GM23338 (cell line): ENCODE data around the gene PAGR1. TPM values are rescaled to one million over a fixed set of nuclear protein-coding genes. Genes with fewer than 3 reads are reported as not detected.

Experiments
- ATAC-seq: fragments of 200-7000 bp; cut with Tn5 transposase; 3 replicates; pipeline ENCODE4 v1.9.1; 2020
- DNase-seq: peaks from one replicate; pipeline ENCODE4 v3.0.0-alpha.2; 2015; ENCODE audit warnings: low spot score
- H2AFZ ChIP-seq: fragments of 200-600 bp; sonication (generic); 2 replicates; pipeline ENCODE4 v1.8.0; 2016; ENCODE audit warnings: antibody characterized with exemption, mild to moderate bottlenecking, moderate library complexity
- H3F3A ChIP-seq: fragments of 200-600 bp; sonication (generic); replicated peaks from 2 replicates; pipeline ENCODE4 v1.8.0; 2017; ENCODE audit warnings: antibody characterized with exemption, mixed run types, low read depth
- H3K27ac ChIP-seq: fragments of 200-600 bp; sonication (generic); 2 replicates; pipeline ENCODE4 v1.6.1; 2016; ENCODE audit warnings: low read depth
- H3K27me3 ChIP-seq: fragments of 200-600 bp; sonication (generic); 2 replicates; pipeline ENCODE4 v1.8.0; 2016; ENCODE audit warnings: mild to moderate bottlenecking, mixed run types, moderate library complexity; ENCODE audit not compliant: insufficient read depth
- H3K36me3 ChIP-seq: fragments of 200-600 bp; sonication (generic); 2 replicates; pipeline ENCODE4 v1.8.0; 2016; ENCODE audit warnings: mild to moderate bottlenecking; ENCODE audit not compliant: insufficient read depth
- H3K4me1 ChIP-seq: fragments of 200-600 bp; sonication (generic); 2 replicates; pipeline ENCODE4 v1.8.0; 2016; ENCODE audit warnings: mild to moderate bottlenecking, moderate library complexity; ENCODE audit not compliant: insufficient read depth
- H3K4me2 ChIP-seq: fragments of 200-600 bp; sonication (generic); 2 replicates; pipeline ENCODE4 v1.7.1; 2017; ENCODE audit warnings: mixed run types
- H3K4me3 ChIP-seq: fragments of 200-600 bp; sonication (generic); 2 replicates; pipeline ENCODE4 v1.6.1; 2016; ENCODE audit warnings: mixed run types
- H3K79me2 ChIP-seq: fragments of 200-600 bp; sonication (generic); replicated peaks from 2 replicates; pipeline ENCODE4 v1.8.0; 2017; ENCODE audit warnings: mild to moderate bottlenecking; ENCODE audit not compliant: insufficient read depth
- H3K9me2 ChIP-seq: fragments of 200-600 bp; sonication (generic); 2 replicates; pipeline ENCODE4 v1.8.0; 2017; ENCODE audit not compliant: insufficient read depth
- H4K20me1 ChIP-seq: fragments of 200-600 bp; sonication (generic); replicated peaks from 2 replicates; pipeline ENCODE4 v1.8.0; 2017; ENCODE audit warnings: mild to moderate bottlenecking; ENCODE audit not compliant: insufficient read depth
- H3K27ac Mint-ChIP-seq: 2 replicates; pipeline ENCODE4 v1.8.0; 2020; ENCODE audit warnings: inconsistent platforms, mild to moderate bottlenecking, moderate library complexity, mixed read lengths
- H3K27me3 Mint-ChIP-seq: 3 replicates; pipeline ENCODE4 v1.8.0; 2022; ENCODE audit warnings: low read depth, mild to moderate bottlenecking, moderate library complexity, mixed read lengths, inconsistent platforms; ENCODE audit not compliant: insufficient read depth, poor library complexity
- H3K36me3 Mint-ChIP-seq: 3 replicates; pipeline ENCODE4 v1.8.0; 2021; ENCODE audit warnings: low read depth, mild to moderate bottlenecking, inconsistent platforms, moderate library complexity, mixed read lengths
- H3K4me1 Mint-ChIP-seq: 3 replicates; pipeline ENCODE4 v1.8.0; 2020; ENCODE audit warnings: mild to moderate bottlenecking, inconsistent platforms, mixed read lengths
- H3K4me3 Mint-ChIP-seq: 3 replicates; pipeline ENCODE4 v1.8.0; 2021; ENCODE audit warnings: moderate library complexity, mild to moderate bottlenecking, inconsistent platforms, mixed read lengths
- H3K9me3 Mint-ChIP-seq: 3 replicates; pipeline ENCODE4 v1.8.0; 2020; ENCODE audit warnings: moderate library complexity, mild to moderate bottlenecking, inconsistent platforms, mixed read lengths
- CREB1 ChIP-seq: fragments of 250-450 bp; sonication (Bioruptor Pico); IDR thresholded peaks from 2 replicates; pipeline ENCODE4 v1.5.0; 2020; ENCODE audit warnings: low read depth, mild to moderate bottlenecking, moderate library complexity
- CTCF ChIP-seq, 2 experiments: fragments of 200-600 bp in 1 of 2; sonication (generic) in 1 of 2; conservative IDR thresholded peaks; 2 replicates each; pipeline versions ENCODE4 v1.5.1 to v1.6.1; 2016 to 2017; ENCODE audit warnings: antibody characterized with exemption in 2 of 2, low read depth in 2 of 2, mild to moderate bottlenecking in 2 of 2, moderate library complexity in 1 of 2
- EZH2 ChIP-seq: fragments of 200-600 bp; sonication (generic); IDR thresholded peaks from one replicate; pipeline ENCODE4 v1.8.0; 2017; ENCODE audit warnings: antibody characterized with exemption, mild to moderate bottlenecking, low read depth; ENCODE audit not compliant: unreplicated experiment
- EZH2phosphoT487 ChIP-seq: fragments of 200-600 bp; sonication (generic); IDR thresholded peaks from one replicate; pipeline ENCODE4 v1.8.1; 2018; ENCODE audit warnings: antibody characterized with exemption; ENCODE audit not compliant: unreplicated experiment
- JUNB ChIP-seq: IDR thresholded peaks from one replicate; pipeline ENCODE4 v1.6.1; 2016; ENCODE audit warnings: antibody characterized with exemption; ENCODE audit not compliant: unreplicated experiment
- NANOG ChIP-seq: IDR thresholded peaks from 2 replicates; pipeline ENCODE4 v1.6.1; 2016; ENCODE audit warnings: antibody characterized with exemption, borderline replicate concordance
- POLR2AphosphoS5 ChIP-seq: IDR thresholded peaks from 2 replicates; pipeline ENCODE4 v1.6.1; 2016; ENCODE audit warnings: antibody characterized with exemption, low read depth
- STAT1 ChIP-seq: IDR thresholded peaks from one replicate; pipeline ENCODE4 v1.6.1; 2016; ENCODE audit warnings: antibody characterized with exemption; ENCODE audit not compliant: unreplicated experiment
- ZNF114 ChIP-seq: fragments of 250-450 bp; sonication (Bioruptor Pico); IDR thresholded peaks from 2 replicates; pipeline ENCODE4 v1.5.0; 2020; ENCODE audit warnings: mild to moderate bottlenecking, moderate library complexity
- ZNF331 ChIP-seq: fragments of 250-450 bp; sonication (Bioruptor Pico); IDR thresholded peaks from 2 replicates; pipeline ENCODE4 v1.5.0; 2020; ENCODE audit warnings: low read depth, mild to moderate bottlenecking, moderate library complexity
- polyA plus RNA-seq: library from polyadenylated mRNA; unstranded; fragments of >200 nt; fragmentation: Nextera tagmentation; extraction: Ambion mirVana; gene quantifications from 2 replicates; pipeline ENCODE4 v1.2.1, GENCODE V29; 2016
- total RNA-seq: library from RNA; depleted of rRNA; stranded (reverse); fragments of >200 nt; shearing (Covaris generic); gene quantifications from 2 replicates; pipeline ENCODE4 v1.2.3, GENCODE V29; 2014
- TF ChIP-seq, protein P1 (sequence below): IDR thresholded peaks from one replicate; pipeline ENCODE4 v1.6.1; 2018; ENCODE audit warnings: antibody characterized with exemption; ENCODE audit not compliant: unreplicated experiment
- TF ChIP-seq, protein P2 (sequence below): IDR thresholded peaks from 2 replicates; pipeline ENCODE4 v1.6.1; 2016; ENCODE audit warnings: antibody characterized with exemption

Gene PAGR1
- total and polyA plus RNA-seq, 2 experiments from 2014 or later: 67.6 to 78.7 TPM

DNA sequence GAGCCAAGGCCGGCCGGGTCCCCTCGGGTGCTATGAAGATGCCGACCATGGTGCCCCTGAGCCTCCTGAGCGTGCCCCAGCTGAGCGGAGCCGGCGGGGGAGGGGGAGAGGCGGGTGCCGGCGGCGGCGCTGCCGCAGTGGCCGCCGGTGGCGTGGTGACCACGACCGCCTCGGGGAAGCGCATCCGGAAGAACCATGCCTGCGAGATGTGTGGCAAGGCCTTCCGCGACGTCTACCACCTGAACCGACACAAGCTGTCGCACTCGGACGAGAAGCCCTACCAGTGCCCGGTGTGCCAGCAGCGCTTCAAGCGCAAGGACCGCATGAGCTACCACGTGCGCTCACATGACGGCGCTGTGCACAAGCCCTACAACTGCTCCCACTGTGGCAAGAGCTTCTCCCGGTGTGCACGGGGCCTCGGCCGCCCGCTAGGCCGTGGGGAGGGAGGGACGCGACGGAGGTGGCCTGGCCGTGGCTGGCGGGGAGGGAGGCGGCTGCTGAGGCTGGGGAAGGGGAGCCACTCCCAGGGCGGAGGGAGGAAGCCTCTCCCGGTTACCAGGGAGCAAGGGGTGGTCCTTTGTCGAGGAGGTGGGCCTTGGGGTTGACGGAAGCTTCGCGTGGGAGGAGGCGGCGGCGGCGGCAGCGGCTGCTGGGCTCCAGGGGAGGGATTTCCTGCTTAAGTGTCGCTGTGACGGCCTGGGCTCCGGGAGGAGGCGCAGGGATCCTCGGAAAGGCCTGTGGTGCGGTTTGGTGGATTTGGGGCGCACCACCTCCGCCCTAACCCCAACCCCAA lies 8.3 kb upstream of the PAGR1 start (continued):
- TF ChIP-seq, protein P1, sequence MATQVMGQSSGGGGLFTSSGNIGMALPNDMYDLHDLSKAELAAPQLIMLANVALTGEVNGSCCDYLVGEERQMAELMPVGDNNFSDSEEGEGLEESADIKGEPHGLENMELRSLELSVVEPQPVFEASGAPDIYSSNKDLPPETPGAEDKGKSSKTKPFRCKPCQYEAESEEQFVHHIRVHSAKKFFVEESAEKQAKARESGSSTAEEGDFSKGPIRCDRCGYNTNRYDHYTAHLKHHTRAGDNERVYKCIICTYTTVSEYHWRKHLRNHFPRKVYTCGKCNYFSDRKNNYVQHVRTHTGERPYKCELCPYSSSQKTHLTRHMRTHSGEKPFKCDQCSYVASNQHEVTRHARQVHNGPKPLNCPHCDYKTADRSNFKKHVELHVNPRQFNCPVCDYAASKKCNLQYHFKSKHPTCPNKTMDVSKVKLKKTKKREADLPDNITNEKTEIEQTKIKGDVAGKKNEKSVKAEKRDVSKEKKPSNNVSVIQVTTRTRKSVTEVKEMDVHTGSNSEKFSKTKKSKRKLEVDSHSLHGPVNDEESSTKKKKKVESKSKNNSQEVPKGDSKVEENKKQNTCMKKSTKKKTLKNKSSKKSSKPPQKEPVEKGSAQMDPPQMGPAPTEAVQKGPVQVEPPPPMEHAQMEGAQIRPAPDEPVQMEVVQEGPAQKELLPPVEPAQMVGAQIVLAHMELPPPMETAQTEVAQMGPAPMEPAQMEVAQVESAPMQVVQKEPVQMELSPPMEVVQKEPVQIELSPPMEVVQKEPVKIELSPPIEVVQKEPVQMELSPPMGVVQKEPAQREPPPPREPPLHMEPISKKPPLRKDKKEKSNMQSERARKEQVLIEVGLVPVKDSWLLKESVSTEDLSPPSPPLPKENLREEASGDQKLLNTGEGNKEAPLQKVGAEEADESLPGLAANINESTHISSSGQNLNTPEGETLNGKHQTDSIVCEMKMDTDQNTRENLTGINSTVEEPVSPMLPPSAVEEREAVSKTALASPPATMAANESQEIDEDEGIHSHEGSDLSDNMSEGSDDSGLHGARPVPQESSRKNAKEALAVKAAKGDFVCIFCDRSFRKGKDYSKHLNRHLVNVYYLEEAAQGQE: no peak
- no peak for TF ChIP-seq NANOG

- H3K27ac Mint-ChIP-seq: peak overlapping the region; percentile 85
- H3K36me3 Mint-ChIP-seq: peaks cover 45% of the 10 kb centered on the region
- H3K4me1 Mint-ChIP-seq: peaks cover 51% of the 10 kb centered on the region
- H3K4me3 Mint-ChIP-seq: peak overlapping the region; percentile 86
- Histone ChIP-seq H3K4me3 (peak overlapping the region; percentile 87), H3K9me2 (no peaks in the 10 kb centered on the region), H4K20me1 (peaks cover 13% of the 10 kb centered on the region; the same call in 1 of the 2 replicates), H3K36me3 (peaks cover 9% of the 10 kb centered on the region; the same call in 1 of the 2 replicates), H2AFZ (no peak overlapping the region), H3K79me2 (peaks cover 24% of the 10 kb centered on the region), H3K4me1 (peaks cover 53% of the 10 kb centered on the region), H3K4me2 (peak overlapping the region; percentile 97), H3F3A (peaks cover 49% of the 10 kb centered on the region), H3K27ac (peak overlapping the region; percentile 88), H3K27me3 (no peaks in the 10 kb centered on the region)
- ATAC-seq (no peak), DNase-seq (no peak)
- peaks cover 3% of the 10 kb centered on the region for H3K9me3 Mint-ChIP-seq
- H3K27me3 Mint-ChIP-seq: peaks cover 45% of the 10 kb centered on the region
- TF ChIP-seq ZNF331 (no peak), CTCF (conservative IDR thresholded peaks at IDR 0.05; ENCODE audit: low read depth in 2 of 2) (no peak), POLR2AphosphoS5 (no peak), JUNB (no peak), EZH2 (no peak), CREB1 (CRISPR knock-in tag) (no peak), EZH2phosphoT487 (no peak), STAT1 (no peak), ZNF114 (CRISPR knock-in tag) (no peak)
- TF ChIP-seq, protein P2, sequence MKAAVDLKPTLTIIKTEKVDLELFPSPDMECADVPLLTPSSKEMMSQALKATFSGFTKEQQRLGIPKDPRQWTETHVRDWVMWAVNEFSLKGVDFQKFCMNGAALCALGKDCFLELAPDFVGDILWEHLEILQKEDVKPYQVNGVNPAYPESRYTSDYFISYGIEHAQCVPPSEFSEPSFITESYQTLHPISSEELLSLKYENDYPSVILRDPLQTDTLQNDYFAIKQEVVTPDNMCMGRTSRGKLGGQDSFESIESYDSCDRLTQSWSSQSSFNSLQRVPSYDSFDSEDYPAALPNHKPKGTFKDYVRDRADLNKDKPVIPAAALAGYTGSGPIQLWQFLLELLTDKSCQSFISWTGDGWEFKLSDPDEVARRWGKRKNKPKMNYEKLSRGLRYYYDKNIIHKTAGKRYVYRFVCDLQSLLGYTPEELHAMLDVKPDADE: no peak
- TF ChIP-seq, protein P1: no peak
Observed at GRCh38 chr16:29808219-29808900, 7.6 kb upstream of the PAGR1 start.
